ENCODE measurements around the gene PACS1.

PACS1 gene

DNA sequence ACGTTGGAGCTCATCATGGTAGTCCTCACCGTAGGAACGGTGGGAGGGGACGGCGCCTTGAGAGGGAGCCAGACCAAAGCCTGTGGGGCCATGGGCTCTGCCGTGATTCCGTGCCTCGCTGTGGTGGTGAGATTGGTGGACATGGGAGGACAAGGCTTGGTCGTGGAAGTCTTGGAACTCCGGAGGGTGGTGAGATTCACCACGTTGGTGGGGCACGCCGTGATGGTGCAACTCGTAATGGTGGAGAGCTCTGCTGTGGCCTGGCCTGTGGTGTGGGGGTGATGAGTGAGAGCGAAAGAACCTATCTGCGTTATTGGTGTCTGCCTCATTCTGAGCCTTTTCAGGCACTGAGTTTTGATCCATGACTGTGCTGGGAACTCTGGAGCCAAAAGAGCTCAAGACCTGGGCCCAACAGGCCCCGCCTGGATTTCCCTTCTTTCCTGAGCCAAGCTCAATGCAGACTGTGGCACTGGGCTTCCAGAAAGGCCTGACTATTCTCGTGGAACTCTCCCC, 44.0 kb upstream of the PACS1 start, which contains the start of gene CATSPER1:
Gene CATSPER1, minus strand, starts transcription at position 463 of the 513 bp plus-strand sequence. Its CDS starts 100 bp downstream, at position 363.
- Histone ChIP-seq H3K9me2 (ENCODE audit: low read depth, low read length) (no peaks in the 10 kb centered on the region), H3K4me1 (ENCODE audit: insufficient read depth, low read length, severe bottlenecking) (peaks cover 3% of the 10 kb centered on the region), H4K20me1 (ENCODE audit: insufficient read depth, low read length) (no peaks in the 10 kb centered on the region), H3K9me3 (ENCODE audit: low read length) (no peaks in the 10 kb centered on the region), H3K4me2 (ENCODE audit: low read length) (no peak within 1 kb of the TSS), H3K36me3 (ENCODE audit: insufficient read depth, low read length) (no peaks in the 10 kb centered on the region), H2AFZ (ENCODE audit: low read length) (no peak within 1 kb of the TSS), H3K27ac (ENCODE audit: low read depth, low read length, poor library complexity, severe bottlenecking) (no peak within 1 kb of the TSS), H3K27me3 (ENCODE audit: insufficient read depth, low read length) (peaks cover 9% of the 10 kb centered on the region; the same call in 1 of the 2 replicates), H3K79me2 (ENCODE audit: insufficient read depth, low read length) (no peaks in the 10 kb centered on the region), H3K4me3 (ENCODE audit: low read depth, low read length, poor library complexity, severe bottlenecking) (no peak within 1 kb of the TSS), H3K9ac (ENCODE audit: low read length) (no peak within 1 kb of the TSS), H3F3A (ENCODE audit: insufficient read depth, low read length) (no peaks in the 10 kb centered on the region)
- TF ChIP-seq CTCF (IDR thresholded peaks at IDR 0.05; ENCODE audit: low read length) (no peak), EZH2 (IDR thresholded peaks at IDR 0.05; ENCODE audit: borderline replicate concordance, low read length) (no peak)

GRCh38 chr11:66032957-66033735, 36.9 kb upstream of the PACS1 start:
- H3K4me1 ChIP-seq (ENCODE audit: insufficient read depth, low read length, severe bottlenecking) = no peaks in the 10 kb centered on the region
- no peaks in the 10 kb centered on the region; the same call in 1 of the 2 replicates for H3K27me3 ChIP-seq (ENCODE audit: insufficient read depth, low read length)
- H3K27ac ChIP-seq (ENCODE audit: low read depth, low read length, poor library complexity, severe bottlenecking) = no peak overlapping the region
- H3K9me3 ChIP-seq (ENCODE audit: low read length) = no peaks in the 10 kb centered on the region
- H3K9me2 ChIP-seq (ENCODE audit: low read depth, low read length) = no peaks in the 10 kb centered on the region
- TF ChIP-seq CTCF (IDR thresholded peaks at IDR 0.05; ENCODE audit: low read length) = no peak
- TF ChIP-seq EZH2 (IDR thresholded peaks at IDR 0.05; ENCODE audit: borderline replicate concordance, low read length) = no peak
- no peaks in the 10 kb centered on the region for H4K20me1 ChIP-seq (ENCODE audit: insufficient read depth, low read length)
- no peak overlapping the region for H3K9ac ChIP-seq (ENCODE audit: low read length)
- no peak overlapping the region for H3K4me2 ChIP-seq (ENCODE audit: low read length)
- no peak overlapping the region for H2AFZ ChIP-seq (ENCODE audit: low read length)
- no peaks in the 10 kb centered on the region for H3F3A ChIP-seq (ENCODE audit: insufficient read depth, low read length)
- no peak overlapping the region for H3K4me3 ChIP-seq (ENCODE audit: low read depth, low read length, poor library complexity, severe bottlenecking)
- no peaks in the 10 kb centered on the region for H3K36me3 ChIP-seq (ENCODE audit: insufficient read depth, low read length)
- H3K79me2 ChIP-seq (ENCODE audit: insufficient read depth, low read length) = no peaks in the 10 kb centered on the region

DNA sequence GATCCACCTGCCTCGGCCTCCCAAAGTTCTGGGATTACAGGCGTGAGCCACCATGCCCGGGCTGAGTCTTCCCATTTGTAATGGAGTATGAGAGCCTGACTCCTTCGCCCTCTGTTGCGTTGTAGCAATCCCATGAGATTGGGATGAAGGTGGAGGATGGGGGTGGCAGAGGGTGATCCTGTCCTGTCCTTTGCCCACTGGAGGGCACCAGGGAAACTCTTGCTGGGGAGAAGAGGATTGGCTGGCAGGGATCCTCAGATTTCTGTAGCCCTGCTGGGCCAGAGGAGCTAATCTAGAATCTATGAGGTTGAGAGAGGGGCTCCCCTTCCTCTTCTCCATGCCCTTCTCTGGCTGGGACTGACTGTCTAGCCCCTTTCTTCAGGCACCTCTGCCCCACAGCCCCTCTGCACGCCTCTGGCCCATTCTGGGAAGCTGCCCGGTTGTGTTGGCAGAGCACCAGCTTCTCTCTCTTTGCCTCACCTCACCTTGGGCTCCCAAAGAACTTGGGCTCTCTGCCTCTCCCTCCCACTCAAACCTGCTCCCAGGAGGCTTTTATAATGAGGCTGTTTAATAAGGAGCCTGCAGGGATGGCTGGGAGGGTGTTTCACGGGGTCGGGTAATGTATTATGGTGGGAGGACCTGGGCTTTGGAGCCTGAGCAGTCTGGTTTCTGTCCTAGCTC, 34.3 kb upstream of the PACS1 start:
- Histone ChIP-seq H3K27ac (ENCODE audit: low read depth, low read length, poor library complexity, severe bottlenecking) (no peak overlapping the region), H3F3A (ENCODE audit: insufficient read depth, low read length) (no peaks in the 10 kb centered on the region), H3K79me2 (ENCODE audit: insufficient read depth, low read length) (no peaks in the 10 kb centered on the region), H3K27me3 (ENCODE audit: insufficient read depth, low read length) (no peaks in the 10 kb centered on the region; the same call in 1 of the 2 replicates), H3K9ac (ENCODE audit: low read length) (no peak overlapping the region), H3K9me3 (ENCODE audit: low read length) (no peaks in the 10 kb centered on the region), H2AFZ (ENCODE audit: low read length) (no peak overlapping the region), H3K4me3 (ENCODE audit: low read depth, low read length, poor library complexity, severe bottlenecking) (no peak overlapping the region), H3K4me2 (ENCODE audit: low read length) (no peak overlapping the region), H3K36me3 (ENCODE audit: insufficient read depth, low read length) (no peaks in the 10 kb centered on the region), H3K9me2 (ENCODE audit: low read depth, low read length) (no peaks in the 10 kb centered on the region), H4K20me1 (ENCODE audit: insufficient read depth, low read length) (no peaks in the 10 kb centered on the region), H3K4me1 (ENCODE audit: insufficient read depth, low read length, severe bottlenecking) (no peaks in the 10 kb centered on the region)
- TF ChIP-seq EZH2 (IDR thresholded peaks at IDR 0.05; ENCODE audit: borderline replicate concordance, low read length) = no peak
- TF ChIP-seq CTCF (IDR thresholded peaks at IDR 0.05; ENCODE audit: low read length) = no peak

All from OCI-LY1 (cell line).